SK-N-SH (cell line): ENCODE measurements around the gene CALML3. TPM values are rescaled to one million over a fixed set of nuclear protein-coding genes. Genes with fewer than 3 reads are reported as not detected.

Experiments
- CTCF ChIA-PET: fragments of 300-600, 350-600 bp; formaldehyde crosslinking; extraction: SDS; loops from one replicate; lab custom pipeline; 2021; lab: Yijun Ruan, JAX
- POLR2A ChIA-PET: fragments of 350-600 bp; sonication (Branson Sonifier 250); formaldehyde crosslinking; extraction: SDS; loops from one replicate; lab custom pipeline; 2020; ENCODE audit warnings: antibody characterized with exemption, inconsistent platforms; lab: Yijun Ruan, JAX
- DNase-seq: peaks from one replicate; pipeline ENCODE4 v3.0.0; 2012
- H2AFZ ChIP-seq: fragments of 200-600 bp; sonication (generic); 2 replicates; pipeline ENCODE4 v1.8.1; 2016; ENCODE audit warnings: antibody characterized with exemption, mild to moderate bottlenecking, low read depth
- H3F3A ChIP-seq: fragments of 200-600 bp; sonication (generic); replicated peaks from 2 replicates; pipeline ENCODE3; 2016; ENCODE audit warnings: antibody characterized with exemption, mild to moderate bottlenecking; ENCODE audit not compliant: insufficient read depth
- H3K27ac ChIP-seq, 2 experiments: fragments of 200-500 bp in 1 of 2; fragments of 200-600 bp in 1 of 2; sonication (Bioruptor generic) in 1 of 2; sonication (generic), shearing (Covaris generic) in 1 of 2; 2 replicates each; pipeline versions ENCODE4 v1.5.1 to v1.6.1; 2014 to 2016; ENCODE audit warnings: low read depth in 2 of 2, inconsistent platforms in 1 of 2, low read length in 1 of 2, mild to moderate bottlenecking in 1 of 2, mixed read lengths in 1 of 2
- H3K27me3 ChIP-seq: fragments of 200-600 bp; sonication (generic), shearing (Covaris generic); 2 replicates; pipeline ENCODE4 v1.6.1; 2016; ENCODE audit warnings: mixed run types; ENCODE audit not compliant: insufficient read depth
- H3K36me3 ChIP-seq, 2 experiments: fragments of 200-500 bp in 1 of 2; fragments of 200-600 bp in 1 of 2; sonication (Bioruptor generic) in 1 of 2; sonication (generic) in 1 of 2; replicated peaks in 1 of 2; 2 replicates each; pipeline versions ENCODE3 to v1.5.1; 2014 to 2016; ENCODE audit warnings: low read length in 1 of 2, mild to moderate bottlenecking in 1 of 2; ENCODE audit not compliant: insufficient read depth in 2 of 2, control insufficient read depth in 1 of 2
- H3K4me1 ChIP-seq, 2 experiments: fragments of 200-500 bp in 1 of 2; fragments of 200-600 bp in 1 of 2; sonication (Bioruptor generic) in 1 of 2; sonication (generic), shearing (Covaris generic) in 1 of 2; 2 replicates each; pipeline versions ENCODE4 v1.5.1 to v1.6.1; 2014 to 2016; ENCODE audit warnings: low read depth in 1 of 2, low read length in 1 of 2, mixed run types in 1 of 2; ENCODE audit not compliant: insufficient read depth in 2 of 2, control insufficient read depth in 1 of 2
- H3K4me2 ChIP-seq: fragments of 200-600 bp; sonication (generic), shearing (Covaris generic); 2 replicates; pipeline ENCODE4 v1.6.1; 2017; ENCODE audit warnings: mixed run types
- H3K4me3 ChIP-seq, 2 experiments: fragments of 200-500 bp in 1 of 2; fragments of 200-600 bp in 1 of 2; sonication (Bioruptor generic) in 1 of 2; sonication (generic), shearing (Covaris generic) in 1 of 2; 2 replicates each; pipeline versions ENCODE4 v1.5.1 to v1.8.1; 2014 to 2016; ENCODE audit warnings: low read depth in 2 of 2, inconsistent platforms in 1 of 2, low read length in 1 of 2, mild to moderate bottlenecking in 1 of 2, mixed read lengths in 1 of 2, moderate library complexity in 1 of 2
- H3K79me2 ChIP-seq: fragments of 200-600 bp; sonication (generic); 2 replicates; pipeline ENCODE4 v1.8.1; 2017; ENCODE audit warnings: mild to moderate bottlenecking; ENCODE audit not compliant: insufficient read depth
- H3K9ac ChIP-seq: fragments of 200-600 bp; sonication (generic); 2 replicates; pipeline ENCODE4 v1.6.1; 2017; ENCODE audit warnings: mixed run types
- H3K9me2 ChIP-seq: fragments of 200-600 bp; sonication (generic); 2 replicates; pipeline ENCODE4 v1.6.1; 2017; ENCODE audit warnings: mixed run types
- H3K9me3 ChIP-seq: fragments of 200-600 bp; sonication (generic); 2 replicates; pipeline ENCODE4 v1.6.1; 2017; ENCODE audit warnings: mixed run types, mild to moderate bottlenecking, moderate library complexity
- H4K20me1 ChIP-seq: fragments of 200-600 bp; sonication (generic); 2 replicates; pipeline ENCODE4 v1.6.1; 2017; ENCODE audit warnings: mild to moderate bottlenecking, mixed run types; ENCODE audit not compliant: insufficient read depth
- EZH2phosphoT487 ChIP-seq: fragments of 200-600 bp; sonication (generic); IDR thresholded peaks from 2 replicates; pipeline ENCODE4 v1.6.1; 2017; ENCODE audit warnings: low read depth, mixed run types, mild to moderate bottlenecking, antibody characterized with exemption, moderate library complexity, borderline replicate concordance
- FOSL2 ChIP-seq: IDR thresholded peaks from 2 replicates; pipeline ENCODE4 v1.4.0; 2012; ENCODE audit warnings: low read depth, mild to moderate bottlenecking, moderate library complexity, borderline replicate concordance
- MEF2A ChIP-seq: IDR thresholded peaks from 2 replicates; pipeline ENCODE4 v1.4.0; 2012; ENCODE audit warnings: low read depth, borderline replicate concordance
- MXI1 ChIP-seq: IDR thresholded peaks from 2 replicates; pipeline ENCODE4 v1.6.1; 2012; ENCODE audit warnings: mild to moderate bottlenecking, low read depth, low read length, improper control_type of control experiment
- NFIC ChIP-seq: IDR thresholded peaks from 2 replicates; pipeline ENCODE4 v1.4.0; 2012; ENCODE audit warnings: borderline replicate concordance
- NRF1 ChIP-seq: IDR thresholded peaks from 2 replicates; pipeline ENCODE4 v1.6.1; 2012; ENCODE audit warnings: low read depth, mild to moderate bottlenecking, low read length
- PBX3 ChIP-seq: IDR thresholded peaks from 2 replicates; pipeline ENCODE4; 2012
- TAF1 ChIP-seq: IDR thresholded peaks from 2 replicates; pipeline ENCODE4 v1.6.1; 2012; ENCODE audit warnings: low read depth, mild to moderate bottlenecking, low read length, moderate library complexity, borderline replicate concordance
- TEAD4 ChIP-seq: IDR thresholded peaks from 2 replicates; pipeline ENCODE4 v1.4.0; 2012; ENCODE audit warnings: mild to moderate bottlenecking, borderline replicate concordance; ENCODE audit not compliant: insufficient read depth
- WGBS: methylation state at CpG from one replicate; pipeline ENCODE4 v1.1.6; 2017; ENCODE audit warnings: low lambda C conversion rate; 5-methylcytosine and 5-hydroxymethylcytosine counted together
- polyA plus RNA-seq, 3 experiments: library from polyadenylated mRNA; depleted of rRNA; stranded (reverse); fragments of >200 nt; gene quantifications; 2 replicates each; pipeline ENCODE4 v1.2.3, GENCODE V29; 2012
- TF ChIP-seq, protein P1 (sequence below): IDR thresholded peaks from 2 replicates; pipeline ENCODE4 v1.4.0; 2012; ENCODE audit warnings: low read depth, borderline replicate concordance
- TF ChIP-seq, protein P2 (sequence below): fragments of 150-350 bp; IDR thresholded peaks from 2 replicates; pipeline ENCODE4 v1.6.1; 2016; ENCODE audit warnings: mild to moderate bottlenecking, low read depth, low read length

The CALML3 gene
- polyA plus RNA-seq, 1 of the 3 experiments (the other 2 are of a cell fraction): not detected

DNA sequence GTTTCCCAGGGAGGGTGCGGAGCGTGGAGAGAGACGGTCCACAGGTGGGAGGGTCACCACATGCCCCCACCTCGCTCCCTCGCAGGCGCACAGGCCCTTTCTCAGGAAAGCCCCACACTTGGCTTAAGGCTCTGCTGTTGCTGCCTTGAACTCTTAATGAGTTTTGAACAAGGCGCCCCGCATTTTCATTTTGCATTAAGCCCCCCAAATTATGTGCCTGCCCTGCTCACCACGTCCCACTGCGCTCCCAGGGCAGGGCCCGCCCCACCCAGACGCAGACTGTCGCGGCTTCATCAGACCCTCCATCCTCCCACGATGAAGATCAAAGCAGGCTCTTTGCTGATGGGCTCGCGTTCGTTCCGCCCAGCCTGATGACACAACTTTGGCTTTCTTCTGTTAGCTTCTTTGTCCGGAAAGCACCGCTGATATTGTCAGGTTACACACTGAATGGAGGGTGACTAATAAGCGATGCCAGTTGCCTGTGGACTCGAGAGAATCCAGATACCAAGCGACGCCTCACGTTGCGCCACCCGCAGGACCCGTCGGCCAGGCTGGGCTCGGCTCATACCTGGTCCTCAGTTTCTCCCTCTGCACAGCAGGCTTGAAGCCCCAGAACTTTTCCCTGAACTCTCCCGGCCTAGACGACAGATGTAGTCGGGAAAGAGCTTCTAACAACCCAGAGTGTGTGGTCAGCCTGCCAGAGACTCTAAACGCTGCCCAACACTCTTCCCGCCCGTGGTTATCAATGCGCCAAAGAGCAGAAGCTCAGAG, 9.5 kb downstream of the CALML3 start:
- 89% methylated on average over 37 of the region's 38 CpGs for WGBS
- no peak for DNase-seq
- Histone ChIP-seq H3K27me3 (no peaks in the 10 kb centered on the region), H3K4me1 (no peaks in the 10 kb centered on the region), H3K79me2 (no peaks in the 10 kb centered on the region), H3K9me2 (no peaks in the 10 kb centered on the region), H3K36me3 (no peaks in the 10 kb centered on the region), H3K4me3 (no peak overlapping the region), H4K20me1 (no peaks in the 10 kb centered on the region), H3K4me2 (no peak overlapping the region), H3F3A (no peaks in the 10 kb centered on the region), H3K9me3 (no peaks in the 10 kb centered on the region)
- CTCF ChIA-PET: interaction anchor here (1.3 kb wide), 1 partner anchor 89 kb away, joined by 4 read pairs; no protein-coding TSS in a partner anchor
- no peak for TF ChIP-seq EZH2phosphoT487
- TF ChIP-seq, protein P1, sequence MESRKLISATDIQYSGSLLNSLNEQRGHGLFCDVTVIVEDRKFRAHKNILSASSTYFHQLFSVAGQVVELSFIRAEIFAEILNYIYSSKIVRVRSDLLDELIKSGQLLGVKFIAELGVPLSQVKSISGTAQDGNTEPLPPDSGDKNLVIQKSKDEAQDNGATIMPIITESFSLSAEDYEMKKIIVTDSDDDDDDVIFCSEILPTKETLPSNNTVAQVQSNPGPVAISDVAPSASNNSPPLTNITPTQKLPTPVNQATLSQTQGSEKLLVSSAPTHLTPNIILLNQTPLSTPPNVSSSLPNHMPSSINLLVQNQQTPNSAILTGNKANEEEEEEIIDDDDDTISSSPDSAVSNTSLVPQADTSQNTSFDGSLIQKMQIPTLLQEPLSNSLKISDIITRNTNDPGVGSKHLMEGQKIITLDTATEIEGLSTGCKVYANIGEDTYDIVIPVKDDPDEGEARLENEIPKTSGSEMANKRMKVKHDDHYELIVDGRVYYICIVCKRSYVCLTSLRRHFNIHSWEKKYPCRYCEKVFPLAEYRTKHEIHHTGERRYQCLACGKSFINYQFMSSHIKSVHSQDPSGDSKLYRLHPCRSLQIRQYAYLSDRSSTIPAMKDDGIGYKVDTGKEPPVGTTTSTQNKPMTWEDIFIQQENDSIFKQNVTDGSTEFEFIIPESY: no peak
- TF ChIP-seq NRF1: no peak
- TF ChIP-seq MEF2A: no peak
- TF ChIP-seq PBX3: no peak
- no peak for TF ChIP-seq TEAD4
- TF ChIP-seq TAF1: no peak
- TF ChIP-seq FOSL2: no peak
- TF ChIP-seq, protein P2, sequence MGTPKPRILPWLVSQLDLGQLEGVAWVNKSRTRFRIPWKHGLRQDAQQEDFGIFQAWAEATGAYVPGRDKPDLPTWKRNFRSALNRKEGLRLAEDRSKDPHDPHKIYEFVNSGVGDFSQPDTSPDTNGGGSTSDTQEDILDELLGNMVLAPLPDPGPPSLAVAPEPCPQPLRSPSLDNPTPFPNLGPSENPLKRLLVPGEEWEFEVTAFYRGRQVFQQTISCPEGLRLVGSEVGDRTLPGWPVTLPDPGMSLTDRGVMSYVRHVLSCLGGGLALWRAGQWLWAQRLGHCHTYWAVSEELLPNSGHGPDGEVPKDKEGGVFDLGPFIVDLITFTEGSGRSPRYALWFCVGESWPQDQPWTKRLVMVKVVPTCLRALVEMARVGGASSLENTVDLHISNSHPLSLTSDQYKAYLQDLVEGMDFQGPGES: no peak
- no peak for TF ChIP-seq NFIC
- no peak for TF ChIP-seq MXI1
- TF ChIP-seq, all 33 proteins: peak for 0
- H3K27ac ChIP-seq: no peak overlapping the region
- POLR2A ChIA-PET: no interaction called here
- H3K9ac ChIP-seq: no peak overlapping the region
- no peak overlapping the region for H2AFZ ChIP-seq
